Neural cell (in vitro differentiated cells): ENCODE data around the gene RYR2.

Experiments
- CTCF ChIP-seq: fragments of 450-650 bp; IDR thresholded peaks from 2 replicates; pipeline ENCODE4 v1.5.1; 2014; ENCODE audit warnings: antibody characterized with exemption, mild to moderate bottlenecking, moderate library complexity; ENCODE audit not compliant: poor library complexity, severe bottlenecking
- EZH2 ChIP-seq: fragments of 200-600, 300-800 bp; shearing (Covaris generic), sonication (generic); IDR thresholded peaks from 2 replicates; pipeline ENCODE4 v1.6.1; 2014; ENCODE audit warnings: antibody characterized with exemption, low read length, borderline replicate concordance, mild to moderate bottlenecking; ENCODE audit not compliant: insufficient read depth, poor library complexity, severe bottlenecking
- MXI1 ChIP-seq: fragments of 450-650 bp; conservative IDR thresholded peaks from 2 replicates; pipeline ENCODE4 v1.6.1; 2014; ENCODE audit warnings: antibody characterized with exemption, mild to moderate bottlenecking; ENCODE audit not compliant: poor library complexity, severe bottlenecking
- RAD21 ChIP-seq: fragments of 450-650 bp; conservative IDR thresholded peaks from 2 replicates; pipeline ENCODE4 v1.6.1; 2014; ENCODE audit warnings: antibody characterized with exemption, mild to moderate bottlenecking, moderate library complexity
- SMC3 ChIP-seq: fragments of 450-650 bp; conservative IDR thresholded peaks from 2 replicates; pipeline ENCODE4 v1.6.1; 2014; ENCODE audit warnings: antibody characterized with exemption, mild to moderate bottlenecking, moderate library complexity; ENCODE audit not compliant: poor library complexity
- TAF1 ChIP-seq: IDR thresholded peaks from 2 replicates; pipeline ENCODE4 v1.6.1; 2012; ENCODE audit warnings: low read depth
- TF ChIP-seq, protein P1 (sequence below): IDR thresholded peaks from 2 replicates; pipeline ENCODE4 v1.6.1; 2012; ENCODE audit warnings: borderline replicate concordance

- TF ChIP-seq MXI1 (no peak), SMC3 (no peak), TAF1 (no peak), CTCF (no peak), EZH2 (no peak), RAD21 (no peak)
- TF ChIP-seq, protein P1, sequence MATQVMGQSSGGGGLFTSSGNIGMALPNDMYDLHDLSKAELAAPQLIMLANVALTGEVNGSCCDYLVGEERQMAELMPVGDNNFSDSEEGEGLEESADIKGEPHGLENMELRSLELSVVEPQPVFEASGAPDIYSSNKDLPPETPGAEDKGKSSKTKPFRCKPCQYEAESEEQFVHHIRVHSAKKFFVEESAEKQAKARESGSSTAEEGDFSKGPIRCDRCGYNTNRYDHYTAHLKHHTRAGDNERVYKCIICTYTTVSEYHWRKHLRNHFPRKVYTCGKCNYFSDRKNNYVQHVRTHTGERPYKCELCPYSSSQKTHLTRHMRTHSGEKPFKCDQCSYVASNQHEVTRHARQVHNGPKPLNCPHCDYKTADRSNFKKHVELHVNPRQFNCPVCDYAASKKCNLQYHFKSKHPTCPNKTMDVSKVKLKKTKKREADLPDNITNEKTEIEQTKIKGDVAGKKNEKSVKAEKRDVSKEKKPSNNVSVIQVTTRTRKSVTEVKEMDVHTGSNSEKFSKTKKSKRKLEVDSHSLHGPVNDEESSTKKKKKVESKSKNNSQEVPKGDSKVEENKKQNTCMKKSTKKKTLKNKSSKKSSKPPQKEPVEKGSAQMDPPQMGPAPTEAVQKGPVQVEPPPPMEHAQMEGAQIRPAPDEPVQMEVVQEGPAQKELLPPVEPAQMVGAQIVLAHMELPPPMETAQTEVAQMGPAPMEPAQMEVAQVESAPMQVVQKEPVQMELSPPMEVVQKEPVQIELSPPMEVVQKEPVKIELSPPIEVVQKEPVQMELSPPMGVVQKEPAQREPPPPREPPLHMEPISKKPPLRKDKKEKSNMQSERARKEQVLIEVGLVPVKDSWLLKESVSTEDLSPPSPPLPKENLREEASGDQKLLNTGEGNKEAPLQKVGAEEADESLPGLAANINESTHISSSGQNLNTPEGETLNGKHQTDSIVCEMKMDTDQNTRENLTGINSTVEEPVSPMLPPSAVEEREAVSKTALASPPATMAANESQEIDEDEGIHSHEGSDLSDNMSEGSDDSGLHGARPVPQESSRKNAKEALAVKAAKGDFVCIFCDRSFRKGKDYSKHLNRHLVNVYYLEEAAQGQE = no peak
Observed at GRCh38 chr1:237713916-237714315, 671.9 kb downstream of the RYR2 start.
